ENCODE results near the gene NUDT14.

NUDT14 gene

DNA sequence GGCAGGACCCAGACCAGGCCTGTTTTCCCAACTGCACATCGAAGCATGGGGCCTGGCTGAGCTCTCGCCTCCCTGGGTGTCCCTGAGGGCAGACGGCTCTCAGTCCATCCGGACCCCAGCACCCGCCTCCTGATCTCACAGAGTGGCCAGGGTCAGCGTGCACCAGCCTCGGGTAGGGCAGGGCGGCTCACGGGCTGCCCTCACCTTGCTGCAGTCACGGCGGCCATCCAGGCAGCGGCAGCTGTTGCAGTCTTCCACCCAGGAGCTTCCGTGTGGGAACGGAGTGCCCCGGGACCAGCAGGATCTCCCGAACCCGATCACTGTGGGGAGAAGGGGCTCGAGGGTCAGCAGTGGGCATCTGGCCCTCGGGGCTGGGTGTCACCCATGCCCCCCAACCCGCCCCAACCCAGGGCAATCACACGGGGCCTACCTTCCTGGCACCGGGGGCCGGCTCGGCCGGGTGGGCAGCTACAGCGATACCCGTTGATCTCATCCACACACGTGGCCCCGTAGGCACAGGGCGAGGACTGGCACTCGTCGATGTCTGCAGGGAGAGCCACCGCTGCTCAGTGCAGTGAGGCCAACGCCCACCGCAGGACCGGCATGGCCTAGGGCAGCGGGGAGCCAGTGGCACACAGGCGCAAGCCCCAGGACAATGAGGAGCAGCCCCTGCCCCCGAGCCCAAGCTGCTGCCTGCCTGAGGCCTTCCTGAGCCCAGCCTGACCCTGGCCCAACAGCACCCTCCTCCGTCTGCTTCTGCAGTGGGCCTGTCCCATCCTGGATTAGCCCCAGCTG is 34.7 kb downstream of the NUDT14 start:
- no peak for DNase-seq (ENCODE audit: low read depth)

DNA sequence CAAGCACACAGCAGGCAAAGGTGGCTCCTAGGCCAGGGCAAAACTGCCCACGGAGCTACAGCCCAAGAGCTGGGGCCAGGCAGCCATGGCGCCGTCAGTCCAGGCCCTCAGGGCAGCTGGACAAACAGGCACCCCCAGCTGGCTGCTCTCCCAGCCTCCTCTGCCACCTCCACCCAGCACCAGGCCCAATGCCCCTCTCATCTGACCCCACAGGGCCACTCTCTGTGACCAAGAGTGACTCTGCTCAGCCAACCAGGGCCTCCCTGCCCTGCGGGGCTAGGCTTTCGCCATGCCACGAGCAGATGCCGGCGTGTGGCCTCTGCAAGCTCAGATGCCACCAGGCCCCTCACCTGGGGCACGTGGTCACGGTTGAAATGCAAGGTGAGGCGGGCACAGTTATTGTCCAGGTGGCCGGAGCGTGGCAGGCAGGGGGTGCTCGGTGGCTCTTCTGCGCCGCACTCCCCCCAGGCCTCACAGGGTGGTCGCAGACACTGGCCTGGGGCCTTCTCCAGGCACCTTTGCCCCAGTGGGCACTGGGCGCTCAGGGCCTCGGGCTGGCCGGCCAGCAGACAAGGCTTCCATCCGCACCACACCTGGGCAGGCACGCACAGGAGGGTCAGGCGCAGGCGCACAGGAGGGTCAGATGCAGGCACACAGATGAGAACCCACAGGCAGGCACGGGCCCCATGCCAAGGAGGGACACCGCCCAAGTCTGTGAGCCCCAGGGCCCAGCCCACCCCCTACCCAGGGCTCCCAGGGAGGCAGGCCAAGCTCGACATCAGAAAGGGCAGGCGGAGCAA is 35.5 kb downstream of the NUDT14 start:
- no peak for DNase-seq (ENCODE audit: low read depth)

DNA sequence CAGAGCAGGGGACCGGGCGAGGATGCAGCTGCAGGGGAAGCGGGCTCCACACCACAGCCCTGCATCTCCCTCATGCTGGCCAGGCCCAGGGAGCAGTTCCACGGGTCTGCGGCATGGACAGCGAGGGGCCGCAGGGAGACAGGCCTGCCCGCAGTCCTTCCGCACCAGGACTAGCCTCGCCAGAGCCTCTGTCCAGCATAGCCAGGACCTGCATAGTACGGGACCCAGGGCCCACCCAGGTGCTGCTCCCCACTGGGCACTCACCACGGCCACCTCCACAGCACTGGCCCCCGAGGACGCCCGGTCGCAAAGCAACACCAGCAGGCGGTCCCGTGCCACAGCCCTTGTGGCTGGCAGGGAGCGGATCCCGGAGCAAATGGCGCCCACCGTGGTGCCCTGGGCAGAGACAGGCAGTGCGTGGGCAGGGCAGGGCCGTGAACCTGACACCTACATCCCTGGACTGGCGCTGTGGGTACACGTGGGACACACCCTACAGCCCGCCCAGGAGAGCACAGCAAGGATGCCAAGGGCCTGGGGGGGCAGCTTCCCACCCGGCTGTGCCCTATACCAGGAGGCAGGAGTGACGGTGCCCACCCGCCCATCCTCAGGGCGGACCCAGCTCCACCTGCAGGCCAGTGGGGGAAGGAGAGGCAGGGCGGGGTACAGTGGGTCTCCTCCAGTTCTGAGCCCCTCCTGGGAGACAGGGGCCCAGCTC is 36.3 kb downstream of the NUDT14 start:
- no peak for DNase-seq (ENCODE audit: low read depth)

DNA sequence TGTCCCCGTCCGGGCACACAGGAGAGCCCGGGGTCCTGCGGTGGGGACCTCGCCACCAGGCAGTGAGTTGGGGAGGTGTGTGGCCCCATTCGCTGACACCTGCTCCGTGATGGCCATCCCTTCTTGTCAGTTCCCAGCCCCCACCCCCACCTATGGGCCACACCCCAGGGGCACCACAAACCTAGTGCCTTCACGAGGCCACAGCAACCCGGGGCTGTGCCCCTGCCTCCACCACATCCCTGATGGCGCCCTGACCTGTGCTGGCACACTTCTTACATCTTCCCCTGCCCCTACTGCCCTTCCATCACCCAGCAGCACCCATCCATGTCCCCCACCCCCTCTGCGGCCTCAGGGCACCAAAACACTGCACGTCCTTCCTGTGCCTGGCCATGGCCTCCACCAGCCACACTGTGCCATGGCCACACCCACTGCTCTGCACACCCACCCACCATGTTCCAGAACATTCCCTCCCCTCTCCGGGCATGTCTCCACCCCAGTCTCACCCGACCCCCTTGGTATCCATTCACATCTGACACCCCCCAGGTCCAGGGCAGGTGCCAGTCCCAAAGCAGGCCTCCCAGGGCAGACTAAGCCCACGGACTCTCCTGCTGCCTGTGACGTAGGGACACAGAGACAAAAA is 37.0 kb downstream of the NUDT14 start:
- no peak for DNase-seq (ENCODE audit: low read depth)

DNA sequence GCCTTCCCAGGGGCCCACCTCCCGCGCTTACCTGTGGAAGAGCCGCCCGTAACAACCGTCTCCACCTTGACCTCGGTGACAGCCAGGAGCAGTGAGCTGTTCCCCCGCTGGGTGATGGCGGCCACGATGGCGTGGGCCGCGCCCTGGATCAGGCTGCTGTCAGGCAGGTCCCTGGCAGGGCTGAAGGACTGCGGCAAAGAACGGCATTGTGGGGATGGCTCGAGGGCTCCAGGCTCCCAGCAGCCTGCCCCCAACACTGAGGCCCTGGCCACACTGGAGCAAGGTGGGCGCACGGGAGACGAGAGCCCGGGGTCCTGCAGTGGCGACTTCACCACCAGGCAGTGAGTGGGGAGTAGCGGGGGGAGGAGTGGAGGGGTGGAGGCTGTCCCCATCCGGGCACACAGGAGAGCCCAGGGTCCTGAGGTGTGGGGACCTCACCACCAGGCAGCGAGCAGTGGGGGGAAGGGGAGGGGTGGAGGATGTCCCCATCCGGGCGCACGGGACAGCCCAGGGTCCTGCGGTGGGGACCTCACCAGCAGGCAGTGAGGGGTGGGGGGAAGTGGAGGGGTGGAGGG is 37.6 kb downstream of the NUDT14 start:
- no peak for DNase-seq (ENCODE audit: low read depth)

DNA sequence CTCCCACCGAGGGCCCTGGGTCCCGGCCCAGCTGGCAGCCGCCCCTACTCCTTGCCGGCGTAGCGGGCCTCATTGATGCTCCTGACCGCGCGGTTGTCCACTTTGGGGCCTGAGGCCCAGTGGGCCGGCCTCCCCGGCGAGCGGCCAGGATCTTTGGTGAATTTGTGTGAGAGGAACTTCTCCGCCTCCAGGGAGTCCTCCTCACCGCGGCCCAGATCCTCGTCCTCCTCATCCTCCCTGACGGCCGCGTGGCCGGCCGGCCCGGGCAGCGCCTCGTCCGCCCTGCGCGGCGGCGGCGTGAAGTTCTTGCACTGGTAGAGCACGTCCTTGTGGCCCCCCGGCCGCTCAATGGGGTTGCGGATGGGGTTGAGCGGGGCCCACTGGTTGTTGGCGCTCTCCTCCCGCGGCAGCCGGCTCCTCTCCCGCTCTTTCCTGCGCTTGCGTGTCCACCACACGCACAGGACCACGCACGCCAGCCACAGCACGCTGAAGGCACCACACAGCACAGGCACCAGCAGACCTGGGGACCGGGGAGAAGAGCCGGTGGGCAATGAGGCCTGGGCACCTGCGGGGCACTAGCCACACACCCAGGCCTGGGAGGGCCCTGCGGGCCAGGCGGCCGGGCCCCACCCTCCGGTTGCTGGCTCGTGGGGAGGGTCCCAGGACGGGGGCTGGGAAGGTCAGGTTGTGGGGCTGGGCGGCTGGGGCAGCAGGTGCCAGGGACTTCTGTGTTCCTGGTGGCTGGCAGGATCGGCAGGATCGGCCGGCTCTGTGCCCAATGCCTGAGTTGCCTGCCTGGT is 38.3 kb downstream of the NUDT14 start:
- DNase-seq (ENCODE audit: low read depth): no peak

DNA sequence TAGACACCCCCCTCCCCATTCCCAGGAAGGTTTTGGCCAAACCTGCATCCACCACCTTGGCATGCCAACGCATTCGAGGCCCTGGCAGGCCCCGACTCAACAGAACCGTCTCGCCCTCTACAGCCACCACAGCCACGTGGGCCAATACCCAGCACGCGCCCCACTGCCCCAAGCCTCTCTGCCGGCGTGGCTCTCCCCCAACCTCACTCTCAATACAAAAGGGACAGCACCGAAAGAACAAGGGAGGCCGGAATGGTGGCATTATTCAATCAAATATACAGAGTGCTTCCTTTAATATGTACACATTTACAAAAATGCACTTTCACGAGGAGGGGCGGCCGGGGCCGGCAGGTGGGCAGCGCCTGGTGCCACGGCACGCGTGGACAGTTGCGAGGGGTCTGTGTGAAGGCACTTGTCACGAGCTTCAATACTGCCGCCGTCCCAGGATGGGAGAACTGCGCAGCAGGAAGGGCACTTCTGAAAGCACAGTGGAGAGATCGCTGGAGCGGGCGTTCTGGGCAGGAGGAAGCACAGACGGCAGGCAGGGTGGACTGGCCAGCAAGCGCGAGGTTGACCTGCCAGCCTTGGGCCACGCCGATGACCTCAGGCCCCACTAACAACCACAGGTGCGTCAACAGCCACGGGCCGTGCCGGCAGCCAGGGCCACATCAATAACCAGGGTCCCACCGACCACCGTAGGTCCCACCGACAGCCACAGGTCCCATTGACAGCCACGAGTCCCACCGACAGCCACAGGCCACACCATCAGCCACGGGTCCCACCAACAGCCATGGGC is 39.4 kb downstream of the NUDT14 start:
- no peak for DNase-seq (ENCODE audit: low read depth)

DNA sequence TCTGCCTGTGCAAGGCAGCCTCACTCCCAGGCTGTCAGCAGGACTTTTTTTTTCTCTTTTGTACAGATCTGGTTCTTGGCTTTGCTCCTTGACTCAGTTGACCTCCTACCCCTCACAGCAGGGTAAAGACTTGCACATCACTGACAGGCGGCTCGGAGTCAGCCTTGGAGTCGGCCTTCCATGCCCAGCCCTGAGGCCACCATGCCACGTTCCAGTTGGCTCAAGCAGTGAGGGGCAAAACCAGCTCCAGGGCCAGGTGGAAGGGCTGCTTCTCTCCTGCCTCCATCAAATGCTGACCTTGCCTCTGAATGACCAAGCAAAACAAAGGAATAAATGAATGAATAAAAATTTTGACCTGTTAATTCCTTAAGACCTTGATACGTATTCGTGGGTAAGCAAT is 40.1 kb downstream of the NUDT14 start:
- no peak for DNase-seq (ENCODE audit: low read depth)

DNA sequence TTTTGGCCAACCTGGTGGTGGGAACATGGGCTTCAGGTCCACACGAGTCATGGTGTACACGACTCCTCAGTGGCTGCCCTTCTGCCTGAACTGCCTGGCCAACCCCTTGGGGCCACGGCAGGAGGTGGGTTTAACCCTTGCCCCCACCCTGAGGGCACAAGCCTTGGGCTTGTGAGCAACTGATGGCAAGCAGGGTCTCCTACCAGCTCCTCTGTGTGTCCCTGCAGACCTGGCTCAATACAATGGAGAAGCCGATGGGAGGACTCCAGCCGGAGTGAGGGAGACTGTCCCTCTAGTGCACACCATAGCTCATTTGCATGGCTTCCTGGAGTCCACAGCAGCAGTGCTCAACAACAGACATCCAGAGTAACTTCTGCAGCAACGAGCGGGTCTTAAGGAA is 40.5 kb downstream of the NUDT14 start:
- no peak for DNase-seq (ENCODE audit: low read depth)

DNA sequence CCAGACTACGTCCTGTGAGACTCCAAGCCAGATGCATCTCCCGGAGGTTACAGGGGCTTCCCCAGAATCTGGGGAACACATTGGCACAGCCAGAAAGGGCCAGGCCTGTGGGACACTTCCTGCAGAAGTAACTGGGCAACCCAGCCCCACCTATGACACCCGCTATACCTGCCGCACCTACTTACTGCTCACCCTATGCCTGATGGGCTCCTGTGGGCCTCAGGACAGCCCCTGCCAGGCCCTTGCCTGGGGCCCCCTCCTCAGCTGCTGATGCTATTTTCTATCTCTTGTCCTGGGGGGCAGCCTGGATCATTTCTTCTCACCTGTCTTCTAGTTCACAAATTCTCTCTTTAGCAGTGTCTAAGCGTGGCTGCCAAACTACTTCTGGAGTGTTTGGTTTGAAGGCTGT is 41.3 kb downstream of the NUDT14 start:
- no peak for DNase-seq (ENCODE audit: low read depth)

DNA sequence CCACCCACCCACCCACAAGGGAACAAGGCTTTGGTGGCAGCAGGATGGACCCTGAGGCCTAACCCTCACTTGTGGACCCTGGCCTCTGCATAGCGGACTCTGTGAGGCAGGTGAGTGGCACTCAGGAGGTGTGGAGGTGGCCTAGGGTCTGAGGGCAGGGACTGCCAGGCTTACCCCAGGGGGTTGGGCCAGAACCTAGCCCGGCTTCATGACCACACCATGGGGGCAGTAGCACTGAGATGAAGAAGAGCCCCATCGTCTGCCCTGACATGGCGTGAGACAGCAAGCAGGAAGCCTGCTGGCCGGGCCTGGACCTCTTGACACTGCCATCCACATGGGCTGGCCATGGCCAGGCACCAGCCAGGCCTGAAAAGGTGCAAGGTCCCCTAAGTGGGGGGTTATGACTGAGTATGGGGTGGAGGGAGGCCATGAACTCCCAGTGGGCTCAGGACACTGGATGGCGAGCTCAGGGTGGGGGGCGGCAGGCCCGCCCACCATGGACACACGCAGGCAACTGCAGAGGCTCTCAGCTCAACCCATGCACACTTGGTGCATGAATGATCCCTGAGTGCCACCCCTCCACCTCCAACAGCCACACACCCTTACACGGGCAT is 41.8 kb downstream of the NUDT14 start:
- DNase-seq (ENCODE audit: low read depth): no peak

DNA sequence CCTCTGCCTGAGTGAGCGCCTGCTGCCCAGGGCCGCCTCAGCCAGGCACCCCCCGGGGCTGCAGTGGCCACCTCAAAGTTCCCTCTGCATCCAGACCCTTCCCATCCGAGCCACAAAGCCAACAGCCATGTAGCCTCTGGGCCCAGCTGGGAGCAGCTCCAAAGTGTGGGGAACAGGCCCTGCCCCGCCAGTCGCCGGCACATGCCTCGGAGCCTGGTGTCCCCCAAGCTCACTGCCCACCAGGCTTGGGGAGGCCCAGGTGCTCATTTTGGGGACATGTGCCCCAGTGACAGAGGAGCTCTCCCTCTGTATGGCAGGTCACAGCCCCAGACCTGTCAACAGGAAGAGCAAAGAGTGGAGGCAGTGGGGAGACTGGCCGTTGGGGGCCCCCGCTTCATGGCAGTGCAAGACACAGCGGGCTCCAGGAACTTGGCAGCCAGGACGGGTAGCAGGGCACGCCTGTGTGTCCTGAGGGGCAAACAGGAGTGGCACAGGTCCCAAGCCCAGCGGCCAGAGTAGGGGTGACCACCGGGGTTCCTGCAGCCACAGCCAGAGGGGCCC is 42.5 kb downstream of the NUDT14 start:
- no peak for DNase-seq (ENCODE audit: low read depth)

DNA sequence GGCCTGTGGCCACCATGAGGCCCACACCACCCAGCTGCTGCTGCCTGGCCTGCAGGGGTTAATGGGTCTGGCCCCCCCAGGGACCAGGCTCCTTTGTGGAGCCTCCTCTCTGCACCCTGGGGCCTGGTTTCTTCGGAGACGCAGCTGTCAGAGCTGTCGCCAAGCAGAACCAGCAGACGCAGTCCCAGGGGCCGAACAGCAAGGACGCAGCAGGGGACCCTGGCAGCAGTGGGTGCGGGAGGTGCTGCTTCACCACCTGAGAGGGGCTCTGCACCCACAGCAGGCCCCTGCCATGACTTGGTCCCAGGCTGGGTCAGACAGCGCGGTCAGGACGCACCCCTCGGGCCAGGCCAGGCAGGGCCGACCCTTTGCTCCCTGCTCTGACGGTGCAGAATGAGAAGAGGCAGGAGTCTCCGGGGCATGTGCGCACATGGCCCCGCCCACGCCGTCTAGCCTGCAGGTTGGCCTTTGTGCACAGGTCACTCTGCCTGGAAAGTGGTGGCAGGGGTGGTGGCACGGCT is 43.0 kb downstream of the NUDT14 start:
- no peak for DNase-seq (ENCODE audit: low read depth)

DNA sequence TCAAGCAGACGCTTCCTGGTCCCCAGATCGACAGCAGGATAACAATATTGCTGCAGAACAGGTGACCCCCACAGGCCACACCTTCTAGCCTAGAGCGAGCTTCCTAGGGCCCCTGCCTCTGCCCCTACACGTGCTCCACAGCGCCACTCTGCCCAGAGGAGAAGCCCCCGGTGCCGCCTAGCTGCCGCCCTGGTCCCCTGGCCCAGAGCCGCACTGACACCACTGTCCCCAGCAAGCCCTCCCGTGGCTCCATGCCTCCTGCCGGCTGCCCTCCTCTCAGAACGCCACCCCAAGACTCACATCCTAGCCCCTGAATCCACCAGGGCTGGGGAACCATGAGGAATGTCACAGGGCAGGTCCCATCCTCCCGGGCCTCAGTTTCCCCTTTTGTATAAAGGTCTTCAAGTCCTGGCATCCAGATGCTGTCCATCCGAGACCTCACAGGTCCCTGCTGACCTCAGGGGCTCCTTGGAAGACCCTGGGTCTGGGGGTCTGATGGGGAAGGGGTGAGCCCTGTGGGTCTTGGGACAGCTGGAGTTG is 43.6 kb downstream of the NUDT14 start:
- DNase-seq (ENCODE audit: low read depth): no peak

DNA sequence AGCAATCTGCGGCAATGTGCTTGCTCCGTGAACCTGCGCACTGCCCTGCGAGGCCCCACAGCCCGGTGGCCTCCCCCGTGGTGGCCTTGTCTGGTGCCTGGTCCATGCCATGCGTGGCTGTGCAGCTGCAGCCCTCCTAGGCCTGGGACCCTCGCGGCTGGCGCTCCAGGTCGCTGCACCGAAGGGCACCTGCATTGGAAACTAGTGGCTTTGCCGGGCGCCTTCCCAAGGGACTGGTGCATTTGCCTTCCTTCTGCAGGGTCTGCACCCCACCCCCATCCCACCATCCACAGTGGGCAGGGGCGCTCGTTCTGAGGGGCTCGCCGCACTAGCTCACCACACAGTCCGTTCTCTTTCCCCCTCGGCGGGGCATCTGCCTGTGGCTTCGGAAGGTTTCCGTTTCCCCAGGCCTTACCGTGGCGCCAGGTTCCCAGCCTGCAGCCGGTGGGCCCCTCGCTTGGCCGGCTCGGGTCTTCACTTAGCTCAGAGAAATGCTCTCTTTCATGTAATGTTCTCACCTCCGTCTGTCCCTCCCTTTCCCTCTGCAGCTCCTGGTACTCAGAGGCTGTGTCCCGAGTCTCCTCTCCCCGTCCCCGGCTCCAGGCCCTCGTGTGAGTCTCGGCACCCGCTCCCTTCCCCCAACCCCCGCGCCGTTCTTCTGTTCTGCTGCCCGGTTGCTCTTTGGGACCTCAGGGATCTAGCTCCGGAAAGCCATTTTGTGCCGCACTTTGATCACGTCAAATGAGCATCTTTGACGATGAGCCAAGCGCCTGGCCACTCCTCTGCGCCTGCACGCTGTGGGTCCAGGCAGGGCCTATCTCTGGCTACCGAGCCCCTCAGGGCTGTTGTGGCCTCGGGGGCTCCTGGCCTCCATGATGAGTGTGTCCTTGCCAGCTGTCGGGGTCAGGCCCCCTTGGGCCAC is 44.5 kb downstream of the NUDT14 start:
- DNase-seq (ENCODE audit: low read depth): no peak

DNA sequence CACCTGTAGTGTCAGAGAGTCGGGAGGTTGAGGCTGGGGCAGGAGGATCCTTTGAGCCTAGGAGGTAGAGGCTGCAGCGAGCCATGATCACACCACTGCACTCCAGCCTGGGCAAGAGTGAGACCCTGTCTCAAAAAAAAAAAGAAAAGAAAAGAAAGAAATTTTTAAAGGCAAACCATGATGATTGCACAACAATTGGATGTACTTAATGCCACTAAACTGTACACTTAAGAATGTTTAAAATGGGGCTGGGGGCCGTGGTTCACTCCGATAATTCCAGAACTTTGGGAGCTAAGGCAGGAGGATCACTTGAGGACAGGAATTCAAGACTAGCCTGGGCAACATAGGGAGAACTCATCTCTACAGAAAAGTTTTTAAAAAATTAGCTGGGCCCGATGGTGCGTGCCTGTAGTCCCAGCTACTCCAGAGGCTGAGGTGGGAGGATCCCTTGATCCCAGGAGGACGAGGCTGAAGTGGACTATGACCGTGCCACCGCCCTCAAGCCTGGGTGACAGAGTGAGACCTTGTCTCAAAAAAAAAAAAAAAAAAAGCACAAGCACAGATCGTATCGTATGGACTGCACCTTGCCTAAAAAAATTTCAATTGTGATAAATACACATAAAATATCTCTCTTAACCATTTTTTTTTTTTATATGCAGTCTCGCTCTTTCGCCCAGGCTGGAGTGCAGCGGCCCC is 45.3 kb downstream of the NUDT14 start:
- DNase-seq (ENCODE audit: low read depth): no peak

DNA sequence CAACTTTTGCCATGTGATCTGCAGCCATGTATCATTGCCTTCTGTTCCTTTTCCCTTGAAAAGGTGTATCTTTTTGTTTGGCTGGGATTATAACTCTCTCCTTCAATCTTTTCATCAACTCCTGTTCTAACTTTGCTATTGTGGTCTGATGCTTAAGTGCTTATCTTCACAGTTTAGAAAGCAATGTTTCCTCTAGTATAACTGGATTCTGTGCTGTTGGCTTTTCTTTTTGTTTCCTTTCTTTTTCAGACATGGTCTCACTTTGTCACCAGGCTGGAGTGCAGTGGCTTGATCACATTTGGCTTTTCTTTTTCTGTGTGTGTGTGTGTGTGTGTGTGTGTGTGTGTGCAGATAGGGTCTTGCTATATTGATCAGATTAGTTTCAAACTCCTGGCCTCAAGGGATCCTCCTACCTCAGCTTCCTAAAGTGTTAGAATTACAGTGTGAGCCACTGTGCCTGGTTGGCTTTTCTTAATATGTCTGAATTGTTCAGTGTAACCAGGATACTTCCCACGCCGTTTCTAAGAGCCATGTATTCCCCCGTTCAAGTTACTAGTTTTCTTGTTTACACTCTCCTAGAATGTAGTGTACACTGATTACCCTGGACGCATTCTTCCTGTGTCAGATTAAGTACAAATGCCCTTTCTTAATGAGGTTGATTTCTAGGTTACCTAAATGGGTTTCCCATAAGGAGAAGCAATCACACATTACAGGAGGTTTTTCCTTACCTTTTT is 48.0 kb downstream of the NUDT14 start:
- no peak for DNase-seq (ENCODE audit: low read depth)

Measured in stimulated activated CD8-positive, alpha-beta memory T cell treated with anti-CD3 and anti-CD28 coated beads, Interleukin-4, amount 100 ng/mL, for 24 hours (primary cell).